ENCODE measurements around the gene AHRR. TPM values are rescaled to one million over a fixed set of nuclear protein-coding genes. Genes with fewer than 3 reads are reported as not detected.
A peak's percentile ranks its signal among the peaks of the same experiment; 100 is the strongest.

Gene AHRR
- total and polyA plus RNA-seq, 7 experiments from 2014 or later, result 0.56 to 23.5 (median 1.2) TPM; not detected in 1

GRCh38 chr5:432201-432927 is 110.8 kb downstream of the AHRR start:
- Mint-ChIP-seq H3K36me3 (no peaks in the 10 kb centered on the region), H3K27ac (no peak overlapping the region), H3K9me3 (no peaks in the 10 kb centered on the region), H3K4me1 (peaks cover 0 to 2% (median 0%) of the 10 kb centered on the region in 7 donors), H3K4me3 (no peak overlapping the region), H3K27me3 (peaks cover 0 to 5% (median 0%) of the 10 kb centered on the region in 5 donors)
- ChIA-PET POLR2A (no interaction called here), CTCF (interaction anchor here (0.7 to 1.7 kb wide), 2 partner anchors 12 to 898 kb away, joined by 4 to 6 read pairs; no protein-coding TSS in a partner anchor)
- Histone ChIP-seq H3K36me3 (ENCODE audit: control insufficient read depth in 2 of 3, insufficient read depth in 3 of 3, low read length in 3 of 3) (no peaks in the 10 kb centered on the region), H3K27me3 (ENCODE audit: control insufficient read depth in 2 of 2, insufficient read depth in 2 of 2, low read length in 2 of 2) (no peaks in the 10 kb centered on the region), H3K4me1 (ENCODE audit: control insufficient read depth in 2 of 2, insufficient read depth in 2 of 2, low read length in 2 of 2) (no peaks in the 10 kb centered on the region), H3K27ac (ENCODE audit: low read depth, low read length) (no peak overlapping the region), H3K9me3 (ENCODE audit: control insufficient read depth in 2 of 3, low read length in 3 of 3) (no peaks in the 10 kb centered on the region), H3K4me3 (ENCODE audit: low read length) (no peak overlapping the region)
- DNase-seq (no peak), ATAC-seq (no peak)
- intact Hi-C loops (cut with micrococcal nuclease), result no loop called here

DNA sequence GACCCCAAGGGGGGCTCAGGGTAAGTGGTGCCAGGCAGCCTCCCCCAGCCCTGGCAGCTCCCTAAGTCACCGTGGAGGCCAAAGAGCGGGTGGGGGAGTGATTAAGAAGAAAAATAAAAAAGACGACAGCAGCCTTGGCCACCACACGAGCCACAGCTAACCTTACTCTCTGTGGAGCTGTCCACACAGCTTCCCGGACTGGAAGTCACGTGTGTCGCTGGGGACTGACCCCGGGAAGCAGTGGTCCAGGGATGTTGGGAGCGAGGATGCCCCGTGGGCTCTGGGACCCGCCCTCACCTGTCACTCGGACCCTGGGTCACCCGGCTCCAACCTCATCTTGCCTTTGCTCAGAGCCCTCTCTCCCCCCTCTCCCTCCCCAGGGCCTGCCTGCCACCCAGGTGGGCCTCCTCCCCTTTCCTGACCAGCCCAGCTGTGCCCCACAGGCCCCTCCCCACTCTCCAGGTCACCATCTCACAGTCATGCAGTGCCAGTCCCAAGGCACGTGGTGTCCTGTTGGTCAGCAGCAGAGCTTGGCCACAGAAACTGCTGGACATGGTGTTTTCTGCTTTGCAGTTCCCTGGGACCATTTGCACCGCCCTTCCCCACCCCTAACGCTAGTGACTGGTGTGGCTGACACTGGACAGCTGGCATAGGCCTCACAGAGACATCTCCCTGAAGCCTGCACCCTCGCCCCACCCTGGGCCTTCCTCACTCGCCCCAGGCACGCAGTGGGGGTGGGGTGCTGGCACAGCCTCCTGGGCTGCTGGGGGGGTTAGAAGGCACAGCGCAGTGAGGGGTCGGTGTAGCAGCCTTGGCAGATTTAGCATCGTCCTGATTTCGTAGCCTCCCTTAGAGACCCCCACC is 111.6 kb downstream of the AHRR start:
- no peaks in the 10 kb centered on the region for H3K27me3 ChIP-seq (ENCODE audit: control insufficient read depth in 2 of 2, insufficient read depth in 2 of 2, low read length in 2 of 2)
- intact Hi-C loops (cut with micrococcal nuclease), result no loop called here
- H3K9me3 Mint-ChIP-seq, result no peaks in the 10 kb centered on the region

DNA sequence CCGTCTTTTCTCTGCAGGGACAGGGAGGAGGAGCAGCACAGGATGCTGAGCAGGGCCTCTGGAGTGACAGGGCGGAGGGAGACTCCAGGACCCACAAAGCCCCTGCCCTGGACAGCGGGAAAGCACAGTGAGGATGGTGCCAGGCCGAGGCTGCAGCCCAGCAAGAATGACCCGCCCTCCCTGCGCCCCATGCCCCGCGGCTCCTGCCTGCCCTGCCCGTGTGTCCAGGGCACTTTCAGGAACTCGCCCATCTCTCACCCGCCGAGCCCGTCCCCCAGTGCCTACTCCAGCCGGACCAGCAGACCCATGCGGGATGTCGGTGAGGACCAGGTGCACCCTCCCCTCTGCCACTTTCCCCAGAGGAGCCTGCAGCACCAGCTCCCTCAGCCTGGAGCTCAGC is 112.3 kb downstream of the AHRR start:
- H3K27ac ChIP-seq (ENCODE audit: low read depth, low read length), result no peak overlapping the region
- Mint-ChIP-seq H3K27ac (no peak overlapping the region), H3K9me3 (no peaks in the 10 kb centered on the region), H3K4me1 (peaks cover 0 to 2% (median 0%) of the 10 kb centered on the region in 7 donors), H3K4me3 (no peak overlapping the region), H3K36me3 (no peaks in the 10 kb centered on the region), H3K27me3 (peaks cover 0 to 6% (median 0%) of the 10 kb centered on the region in 5 donors)
- intact Hi-C loops (cut with micrococcal nuclease), result no loop called here
- no peak overlapping the region for H3K4me3 ChIP-seq (ENCODE audit: low read length)
- no peaks in the 10 kb centered on the region for H3K4me1 ChIP-seq (ENCODE audit: control insufficient read depth in 2 of 2, insufficient read depth in 2 of 2, low read length in 2 of 2)
- DNase-seq (peak in 1 of 9 donors; percentile 1), ATAC-seq (no peak)
- no peaks in the 10 kb centered on the region for H3K9me3 ChIP-seq (ENCODE audit: control insufficient read depth in 2 of 3, low read length in 3 of 3)
- no peaks in the 10 kb centered on the region for H3K27me3 ChIP-seq (ENCODE audit: control insufficient read depth in 2 of 2, insufficient read depth in 2 of 2, low read length in 2 of 2)
- ChIA-PET CTCF (interaction anchor here (1.7 kb wide), 1 partner anchor 11 kb away, joined by 6 read pairs; no protein-coding TSS in a partner anchor), POLR2A (no interaction called here)
- H3K36me3 ChIP-seq (ENCODE audit: control insufficient read depth in 2 of 3, insufficient read depth in 3 of 3, low read length in 3 of 3), result no peaks in the 10 kb centered on the region

More for the DNA sequence above, 111.6 kb downstream of the AHRR start:
- Mint-ChIP-seq H3K4me3 (no peak overlapping the region), H3K4me1 (peaks cover 0 to 2% (median 0%) of the 10 kb centered on the region in 7 donors), H3K27ac (no peak overlapping the region), H3K27me3 (peaks cover 0 to 5% (median 0%) of the 10 kb centered on the region in 5 donors), H3K36me3 (no peaks in the 10 kb centered on the region)
- no peak overlapping the region for H3K27ac ChIP-seq (ENCODE audit: low read depth, low read length)
- CTCF ChIA-PET, result interaction anchor here (0.7 to 1.7 kb wide), 2 partner anchors 11 to 897 kb away, joined by 4 to 6 read pairs; no protein-coding TSS in a partner anchor
- no peak for ATAC-seq
- H3K4me3 ChIP-seq (ENCODE audit: low read length), result no peak overlapping the region
- H3K4me1 ChIP-seq (ENCODE audit: control insufficient read depth in 2 of 2, insufficient read depth in 2 of 2, low read length in 2 of 2), result no peaks in the 10 kb centered on the region
- DNase-seq, result peak in 2 of 9 donors; percentile 4 to 19
- no peaks in the 10 kb centered on the region for H3K36me3 ChIP-seq (ENCODE audit: control insufficient read depth in 2 of 3, insufficient read depth in 3 of 3, low read length in 3 of 3)
- H3K9me3 ChIP-seq (ENCODE audit: control insufficient read depth in 2 of 3, low read length in 3 of 3), result no peaks in the 10 kb centered on the region
- POLR2A ChIA-PET, result no interaction called here

DNA sequence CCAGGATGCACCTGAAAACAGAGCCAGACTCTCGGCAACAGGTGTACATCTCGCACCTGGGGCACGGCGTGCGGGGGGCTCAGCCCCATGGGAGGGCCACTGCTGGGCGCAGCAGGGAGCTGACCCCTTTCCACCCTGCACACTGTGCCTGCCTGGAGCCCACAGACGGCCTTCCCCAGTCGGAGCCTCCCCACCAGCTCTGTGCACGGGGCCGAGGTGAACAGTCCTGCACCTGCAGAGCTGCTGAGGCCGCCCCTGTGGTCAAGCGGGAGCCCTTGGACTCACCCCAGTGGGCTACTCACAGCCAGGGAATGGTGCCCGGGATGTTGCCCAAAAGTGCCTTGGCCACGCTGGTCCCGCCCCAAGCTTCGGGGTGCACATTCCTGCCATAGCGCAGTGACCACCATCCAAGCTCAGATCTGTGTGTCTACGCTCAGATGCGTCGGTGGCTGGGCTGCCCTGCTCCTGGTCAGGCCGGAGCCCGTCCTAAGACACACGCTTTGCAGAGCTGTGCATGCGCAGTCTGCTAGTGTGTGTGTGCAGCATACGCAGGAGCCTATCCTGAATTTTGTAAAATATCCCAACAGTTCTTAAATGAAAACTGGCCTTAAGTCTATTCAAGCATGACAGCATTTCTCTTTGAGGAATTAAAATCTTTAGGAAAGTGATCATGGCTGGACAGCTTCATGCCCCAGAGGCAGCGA is 113.1 kb downstream of the AHRR start:
- H3K9me3 ChIP-seq (ENCODE audit: control insufficient read depth in 2 of 3, low read length in 3 of 3), result no peaks in the 10 kb centered on the region
- ATAC-seq (no peak), DNase-seq (no peak)
- Mint-ChIP-seq H3K27me3 (peaks cover 0 to 7% (median 0%) of the 10 kb centered on the region in 5 donors), H3K4me3 (no peak overlapping the region), H3K36me3 (no peaks in the 10 kb centered on the region), H3K9me3 (no peaks in the 10 kb centered on the region), H3K4me1 (peaks cover 0 to 2% (median 0%) of the 10 kb centered on the region in 7 donors), H3K27ac (no peak overlapping the region)
- intact Hi-C loops (cut with micrococcal nuclease), result no loop called here
- no peaks in the 10 kb centered on the region for H3K36me3 ChIP-seq (ENCODE audit: control insufficient read depth in 2 of 3, insufficient read depth in 3 of 3, low read length in 3 of 3)
- H3K27ac ChIP-seq (ENCODE audit: low read depth, low read length), result no peak overlapping the region
- ChIA-PET POLR2A (no interaction called here), CTCF (no interaction called here)
- no peaks in the 10 kb centered on the region for H3K4me1 ChIP-seq (ENCODE audit: control insufficient read depth in 2 of 2, insufficient read depth in 2 of 2, low read length in 2 of 2)
- no peaks in the 10 kb centered on the region for H3K27me3 ChIP-seq (ENCODE audit: control insufficient read depth in 2 of 2, insufficient read depth in 2 of 2, low read length in 2 of 2)
- no peak overlapping the region for H3K4me3 ChIP-seq (ENCODE audit: low read length)

- ChIA-PET CTCF (no interaction called here), POLR2A (no interaction called here)
- Mint-ChIP-seq H3K4me1 (peaks cover 0 to 2% (median 0%) of the 10 kb centered on the region in 7 donors), H3K4me3 (no peak overlapping the region), H3K9me3 (no peaks in the 10 kb centered on the region), H3K27me3 (peaks cover 0 to 7% (median 0%) of the 10 kb centered on the region in 5 donors), H3K27ac (no peak overlapping the region), H3K36me3 (no peaks in the 10 kb centered on the region)
- H3K36me3 ChIP-seq (ENCODE audit: control insufficient read depth in 2 of 3, insufficient read depth in 3 of 3, low read length in 3 of 3), result no peaks in the 10 kb centered on the region
- H3K27me3 ChIP-seq (ENCODE audit: control insufficient read depth in 2 of 2, insufficient read depth in 2 of 2, low read length in 2 of 2), result no peaks in the 10 kb centered on the region
- intact Hi-C loops (cut with micrococcal nuclease), result no loop called here
- DNase-seq, result no peak
- no peaks in the 10 kb centered on the region for H3K4me1 ChIP-seq (ENCODE audit: control insufficient read depth in 2 of 2, insufficient read depth in 2 of 2, low read length in 2 of 2)
- no peak overlapping the region for H3K4me3 ChIP-seq (ENCODE audit: low read length)
- H3K27ac ChIP-seq (ENCODE audit: low read depth, low read length), result no peak overlapping the region
- no peaks in the 10 kb centered on the region for H3K9me3 ChIP-seq (ENCODE audit: control insufficient read depth in 2 of 3, low read length in 3 of 3)
- ATAC-seq, result no peak
These were observed 113.8 kb downstream of the AHRR start for GRCh38 chr5:435156-435790.

DNA sequence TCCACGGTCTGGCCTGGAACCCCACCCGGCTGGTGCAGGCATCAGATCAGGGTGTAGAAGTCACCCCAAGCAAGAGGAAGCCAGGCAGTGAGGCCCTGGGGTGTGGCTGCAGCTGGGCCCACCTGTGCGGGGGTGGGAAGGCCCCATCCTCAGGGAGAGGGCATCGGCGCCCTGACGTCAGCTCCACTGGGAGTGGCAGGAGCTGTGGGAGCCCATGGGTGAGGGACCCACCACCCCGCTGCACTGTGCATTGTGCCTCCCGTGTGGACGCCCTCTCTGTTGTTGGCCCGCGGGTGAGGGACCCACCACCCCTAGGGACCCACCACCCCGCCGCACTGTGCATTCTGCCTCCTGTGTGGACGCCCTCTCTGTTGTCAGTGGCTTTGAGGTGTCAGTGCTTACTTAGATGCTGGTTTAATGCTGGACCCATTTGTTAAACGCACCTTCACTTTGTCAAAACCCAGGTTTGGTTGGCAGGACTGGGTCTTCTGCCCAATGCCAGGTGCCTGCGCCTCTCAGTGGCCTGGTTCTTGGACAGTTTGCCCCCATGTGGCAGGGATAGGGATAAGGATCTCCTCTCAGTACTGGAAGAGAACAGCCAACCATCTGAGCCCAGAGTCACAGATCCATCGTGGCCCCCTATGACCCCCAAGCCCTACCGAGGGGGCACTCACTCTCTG is 114.6 kb downstream of the AHRR start:
- intact Hi-C loops (cut with micrococcal nuclease), result no loop called here
- no peaks in the 10 kb centered on the region for H3K4me1 ChIP-seq (ENCODE audit: control insufficient read depth in 2 of 2, insufficient read depth in 2 of 2, low read length in 2 of 2)
- Mint-ChIP-seq H3K9me3 (no peaks in the 10 kb centered on the region), H3K27me3 (peaks cover 0 to 7% (median 0%) of the 10 kb centered on the region in 5 donors), H3K4me1 (peaks cover 0 to 8% (median 0%) of the 10 kb centered on the region in 7 donors), H3K27ac (peak overlapping the region in 1 of 9 donors; percentile 49), H3K4me3 (no peak overlapping the region), H3K36me3 (no peaks in the 10 kb centered on the region)
- no peak for DNase-seq
- no peaks in the 10 kb centered on the region for H3K27me3 ChIP-seq (ENCODE audit: control insufficient read depth in 2 of 2, insufficient read depth in 2 of 2, low read length in 2 of 2)
- no peak overlapping the region for H3K27ac ChIP-seq (ENCODE audit: low read depth, low read length)
- H3K36me3 ChIP-seq (ENCODE audit: control insufficient read depth in 2 of 3, insufficient read depth in 3 of 3, low read length in 3 of 3), result no peaks in the 10 kb centered on the region
- no peaks in the 10 kb centered on the region for H3K9me3 ChIP-seq (ENCODE audit: control insufficient read depth in 2 of 3, low read length in 3 of 3)
- no peak for ATAC-seq
- POLR2A ChIA-PET, result no interaction called here
- H3K4me3 ChIP-seq (ENCODE audit: low read length), result no peak overlapping the region
- CTCF ChIA-PET, result no interaction called here
